Mesothelial cell of epicardium (in vitro differentiated cells): ENCODE results near the gene OAS1. TPM values are rescaled to one million over a fixed set of nuclear protein-coding genes. Genes with fewer than 3 reads are reported as not detected.

Source experiments
- DNase-seq, 2 experiments: peaks; one replicate each; pipeline ENCODE4 v3.0.0; 2021; ENCODE audit warnings: low spot score in 2 of 2; ENCODE audit not compliant: unreplicated experiment in 2 of 2
- H3K27ac Mint-ChIP-seq: 2 replicates; pipeline ENCODE4 v1.8.0; 2021; ENCODE audit warnings: mixed read lengths
- H3K27me3 Mint-ChIP-seq: 2 replicates; pipeline ENCODE4 v1.8.0; 2021; ENCODE audit warnings: low read depth, mixed read lengths
- H3K36me3 Mint-ChIP-seq: 2 replicates; pipeline ENCODE4 v1.8.0; 2021; ENCODE audit warnings: mixed read lengths
- H3K4me1 Mint-ChIP-seq: 2 replicates; pipeline ENCODE4 v1.8.0; 2021; ENCODE audit warnings: mixed read lengths
- H3K4me3 Mint-ChIP-seq: 2 replicates; pipeline ENCODE4 v1.8.0; 2021; ENCODE audit warnings: mild to moderate bottlenecking, moderate library complexity, mixed read lengths
- H3K9me3 Mint-ChIP-seq: 2 replicates; pipeline ENCODE4 v1.8.0; 2021; ENCODE audit warnings: mixed read lengths
- CTCF ChIP-seq: fragments of 200-600 bp; sonication (generic); IDR thresholded peaks from one replicate; pipeline ENCODE4 v1.5.0; 2021; ENCODE audit warnings: antibody characterized with exemption; ENCODE audit not compliant: unreplicated experiment
- total RNA-seq: library from RNA; stranded (reverse); gene quantifications from 3 replicates; pipeline ENCODE4 v1.2.1, GENCODE V29; 2021

OAS1 gene
- total RNA-seq, 1 donor from 2014 or later = 8.9 TPM

DNA sequence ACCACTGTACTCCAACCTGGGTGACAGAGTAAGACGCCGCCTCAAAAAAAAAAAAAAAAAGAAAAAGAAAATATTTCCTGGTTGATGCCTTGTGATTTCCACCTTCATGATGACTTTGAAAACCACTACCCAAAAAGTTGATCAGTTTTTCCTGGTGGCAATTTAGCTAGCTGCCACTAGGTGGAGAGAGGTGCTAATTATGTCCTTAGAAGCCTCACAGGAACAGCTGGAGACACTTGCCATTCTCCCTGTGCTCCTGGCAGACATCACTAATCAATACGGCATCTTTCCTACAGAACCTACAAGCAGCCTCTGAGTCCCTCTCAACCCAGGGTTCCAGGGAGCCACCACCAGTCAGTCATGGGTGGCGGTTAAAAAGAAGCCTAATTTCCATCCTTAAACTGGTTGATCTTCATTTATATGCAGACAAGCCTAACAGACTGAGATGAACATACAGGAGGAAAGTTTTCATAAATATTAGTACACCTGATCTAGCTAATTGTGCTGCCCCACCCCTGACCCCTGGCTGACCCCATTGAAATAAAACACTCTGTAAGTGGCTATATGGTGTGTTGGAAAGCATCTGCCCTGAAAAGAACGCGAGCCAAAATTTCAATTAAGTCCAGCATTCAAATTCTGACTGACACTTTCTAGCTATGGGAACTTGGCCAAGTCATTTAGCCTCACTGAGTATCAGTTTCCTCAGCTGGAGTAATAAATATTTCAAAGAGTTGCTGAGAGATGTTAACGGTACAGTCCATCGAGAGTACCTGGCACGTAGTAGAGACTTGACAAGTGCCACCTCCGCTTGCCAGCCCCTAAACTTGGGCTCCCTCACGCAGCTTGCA, 6.2 kb upstream of the OAS1 start:
- peak; percentile 58 for TF ChIP-seq CTCF
- peaks cover 7% of the 10 kb centered on the region for H3K4me1 Mint-ChIP-seq
- DNase-seq = no peak
- no peak overlapping the region for H3K27ac Mint-ChIP-seq
- H3K27me3 Mint-ChIP-seq = peaks cover 34% of the 10 kb centered on the region
- H3K9me3 Mint-ChIP-seq = peaks cover 8% of the 10 kb centered on the region
- no peak overlapping the region for H3K4me3 Mint-ChIP-seq
- no peaks in the 10 kb centered on the region for H3K36me3 Mint-ChIP-seq

- peaks cover 8% of the 10 kb centered on the region for H3K4me1 Mint-ChIP-seq
- peaks cover 27% of the 10 kb centered on the region for H3K27me3 Mint-ChIP-seq
- no peak overlapping the region for H3K4me3 Mint-ChIP-seq
- DNase-seq = no peak
- peaks cover 8% of the 10 kb centered on the region for H3K9me3 Mint-ChIP-seq
- no peak overlapping the region for H3K27ac Mint-ChIP-seq
- no peak for TF ChIP-seq CTCF
- H3K36me3 Mint-ChIP-seq = no peaks in the 10 kb centered on the region
These were observed 5.5 kb upstream of the OAS1 start for GRCh38 chr12:112901271-112901670.

DNA sequence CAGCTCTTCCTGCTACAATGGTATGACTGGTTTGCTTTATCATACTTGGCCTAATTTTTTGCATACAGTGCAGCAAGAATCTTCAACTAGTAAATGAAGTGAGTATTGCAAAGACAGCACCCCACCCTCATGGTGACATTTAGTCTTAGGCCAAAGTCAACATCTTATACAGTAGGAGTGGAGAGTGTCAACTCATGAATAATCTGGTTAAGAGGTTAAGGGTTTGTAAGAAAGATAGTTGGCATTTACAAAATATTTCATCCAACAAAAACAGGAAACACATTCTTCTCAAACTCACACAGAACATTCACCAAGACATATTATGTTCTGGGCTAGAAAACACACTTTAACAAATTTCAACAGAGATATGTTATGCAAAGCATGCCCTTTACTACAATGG, 2.2 kb upstream of the OAS1 start:
- Mint-ChIP-seq H3K27me3 (no peaks in the 10 kb centered on the region), H3K4me3 (no peak overlapping the region), H3K36me3 (no peaks in the 10 kb centered on the region), H3K4me1 (peaks cover 17% of the 10 kb centered on the region), H3K27ac (no peak overlapping the region), H3K9me3 (peaks cover 8% of the 10 kb centered on the region)
- no peak for DNase-seq
- no peak for TF ChIP-seq CTCF

GRCh38 chr12:112905451-112906089, 1.2 kb upstream of the OAS1 start:
- Mint-ChIP-seq H3K27ac (no peak overlapping the region), H3K27me3 (peaks cover 2% of the 10 kb centered on the region), H3K4me3 (no peak overlapping the region), H3K9me3 (peaks cover 8% of the 10 kb centered on the region), H3K36me3 (peaks cover 3% of the 10 kb centered on the region), H3K4me1 (peaks cover 17% of the 10 kb centered on the region)
- no peak for TF ChIP-seq CTCF
- DNase-seq = no peak

GRCh38 chr12:112907415-112908157, 824 bp downstream of the OAS1 start:
- Mint-ChIP-seq H3K4me3 (peak overlapping the region; percentile 55), H3K36me3 (peaks cover 7% of the 10 kb centered on the region), H3K4me1 (peaks cover 17% of the 10 kb centered on the region), H3K27ac (no peak overlapping the region), H3K27me3 (peaks cover 2% of the 10 kb centered on the region), H3K9me3 (peaks cover 16% of the 10 kb centered on the region)
- TF ChIP-seq CTCF = no peak
- DNase-seq = no peak
